B cell (primary cell): ENCODE measurements around the gene IL25. TPM values are rescaled to one million over a fixed set of nuclear protein-coding genes. Genes with fewer than 3 reads are reported as not detected.

Experiments
- ATAC-seq: fragments of 200-7000 bp; cut with Tn5 transposase; one replicate; pipeline ENCODE4 v1.10.0; 2021; ENCODE audit warnings: low read depth, mild to moderate bottlenecking, moderate number of reproducible peaks, moderate library complexity
- CTCF ChIA-PET: fragments of 350-600 bp; sonication (Branson Sonifier 250); formaldehyde crosslinking; loops from one replicate; lab custom pipeline; 2021; ENCODE audit warnings: antibody characterized with exemption, inconsistent platforms; lab: Charles Lee
- POLR2A ChIA-PET: fragments of 350-600 bp; sonication (Branson Sonifier 250); formaldehyde crosslinking; loops from one replicate; lab custom pipeline; 2021; ENCODE audit warnings: antibody characterized with exemption; lab: Charles Lee
- DNase-seq: peaks from one replicate; pipeline ENCODE4 v3.0.0; 2013
- H2AFZ ChIP-seq: 2 replicates; pipeline ENCODE4 v1.6.1; 2012; ENCODE audit warnings: mild to moderate bottlenecking, low read depth, low read length; ENCODE audit not compliant: insufficient read depth, poor library complexity, severe bottlenecking
- H3K27ac ChIP-seq, 2 donors: 1 replicate in 1 of 2; 2 replicates in 1 of 2; pipeline ENCODE4 v1.5.1; 2012 to 2013; ENCODE audit warnings: low read length in 2 of 2, mild to moderate bottlenecking in 2 of 2, moderate library complexity in 1 of 2
- H3K27me3 ChIP-seq, 4 experiments: fragments of 200-600 bp in 1 of 4; sonication (generic) in 1 of 4; replicated peaks in 1 of 4; 1 replicate in 2 of 4; 2 replicates in 2 of 4; pipeline versions ENCODE4 v1.6.1 to v1.7.0; 2013 to 2016; ENCODE audit warnings: low read length in 3 of 4, mild to moderate bottlenecking in 2 of 4, mixed read lengths in 1 of 4, moderate library complexity in 1 of 4; ENCODE audit not compliant: insufficient read depth in 4 of 4, control insufficient read depth in 3 of 4; ENCODE audit errors: control extremely low read depth in 1 of 4
- H3K36me3 ChIP-seq, 2 experiments: replicated peaks in 1 of 2; 1 replicate in 1 of 2; 2 replicates in 1 of 2; pipeline versions ENCODE4 v1.6.1 to v1.7.1; 2013; ENCODE audit warnings: low read length in 1 of 2; ENCODE audit not compliant: insufficient read depth in 2 of 2, control insufficient read depth in 1 of 2; ENCODE audit errors: control extremely low read depth in 1 of 2, extremely low read depth in 1 of 2
- H3K4me1 ChIP-seq, 2 donors: fragments of 200-600 bp in 1 of 2; sonication (generic) in 1 of 2; 1 replicate in 1 of 2; 2 replicates in 1 of 2; pipeline versions ENCODE4 v1.5.1 to v1.6.1; 2013 to 2017; ENCODE audit warnings: low read length in 2 of 2; ENCODE audit not compliant: control insufficient read depth in 2 of 2, insufficient read depth in 2 of 2
- H3K4me2 ChIP-seq: replicated peaks from 2 replicates; pipeline ENCODE3; 2012; ENCODE audit warnings: mild to moderate bottlenecking, low read depth, low read length; ENCODE audit not compliant: poor library complexity, severe bottlenecking
- H3K4me3 ChIP-seq, 5 experiments: fragments of 200-600 bp in 1 of 5; sonication (generic) in 1 of 5; 1 replicate in 3 of 5; 2 replicates in 2 of 5; pipeline versions ENCODE4 v1.5.1 to v1.7.0; 2011 to 2016; ENCODE audit warnings: low read length in 4 of 5, mild to moderate bottlenecking in 4 of 5, low read depth in 2 of 5, control low read depth in 1 of 5, moderate library complexity in 1 of 5; ENCODE audit not compliant: insufficient read depth in 1 of 5; ENCODE audit errors: control extremely low read depth in 1 of 5, extremely low read depth in 1 of 5
- H3K79me2 ChIP-seq: fragments of 200-600 bp; sonication (generic); one replicate; pipeline ENCODE4 v1.6.0; 2016; ENCODE audit warnings: low read length; ENCODE audit not compliant: control insufficient read depth, insufficient read depth
- H3K9ac ChIP-seq: fragments of 200-600 bp; sonication (generic); 2 replicates; pipeline ENCODE4 v1.6.1; 2017; ENCODE audit warnings: mild to moderate bottlenecking, low read length, moderate library complexity
- H3K9me3 ChIP-seq, 3 donors: one replicate each; pipeline versions ENCODE4 v1.6.1 to v1.7.1; 2013; ENCODE audit warnings: low read length in 2 of 3; ENCODE audit not compliant: control insufficient read depth in 2 of 3, insufficient read depth in 1 of 3; ENCODE audit errors: control extremely low read depth in 1 of 3
- H4K20me1 ChIP-seq: 2 replicates; pipeline ENCODE4 v1.6.0; 2012; ENCODE audit warnings: mild to moderate bottlenecking, low read length; ENCODE audit not compliant: insufficient read depth, control insufficient read depth, poor library complexity, severe bottlenecking
- H3K27ac Mint-ChIP-seq: one replicate; pipeline ENCODE4 v1.8.0; 2021; ENCODE audit warnings: mixed read lengths
- H3K27me3 Mint-ChIP-seq: one replicate; pipeline ENCODE4 v1.8.0; 2021; ENCODE audit warnings: mixed read lengths
- H3K4me1 Mint-ChIP-seq: one replicate; pipeline ENCODE4 v1.8.0; 2021; ENCODE audit warnings: mixed read lengths
- H3K4me3 Mint-ChIP-seq: one replicate; pipeline ENCODE4 v1.8.0; 2021; ENCODE audit warnings: mixed read lengths
- H3K9me3 Mint-ChIP-seq: one replicate; pipeline ENCODE4 v1.8.0; 2022; ENCODE audit warnings: mixed read lengths; ENCODE audit not compliant: insufficient read depth
- EZH2 ChIP-seq: IDR thresholded peaks from 2 replicates; pipeline ENCODE4 v1.6.1; 2012; ENCODE audit warnings: borderline replicate concordance, low read depth, mild to moderate bottlenecking, moderate library complexity, low read length; ENCODE audit not compliant: insufficient read depth, poor library complexity, severe bottlenecking
- WGBS: methylation state at CpG from one replicate; pipeline ENCODE4 v1.1.5; 2013; ENCODE audit warnings: missing lambda C conversion rate; ENCODE audit not compliant: insufficient coverage; 5-methylcytosine and 5-hydroxymethylcytosine counted together
- intact Hi-C: fragments of 100-400 bp; cut with micrococcal nuclease; formaldehyde crosslinking; loops from one replicate; pipeline ENCODE4 v1.10.0; 2022
- polyA plus RNA-seq: library from polyadenylated mRNA; depleted of rRNA; stranded (reverse); fragments of >200 nt; gene quantifications from 2 replicates; pipeline ENCODE4 v1.2.3, GENCODE V29; 2012
- total RNA-seq, 2 donors: library from RNA; stranded (reverse); fragments of 120-200 nt in 1 of 2; gene quantifications; 1 replicate in 1 of 2; 2 replicates in 1 of 2; pipeline versions ENCODE4 v1.2.3 to v1.2.4, GENCODE V29; 2013 to 2022
- TF ChIP-seq, protein P1 (sequence below): fragments of 200-600 bp; IDR thresholded peaks from one replicate; pipeline ENCODE4 v1.8.0; 2022; ENCODE audit warnings: antibody characterized with exemption, mild to moderate bottlenecking

Gene IL25
- total and polyA plus RNA-seq, 2 donors (not counting 1 experiment from before 2014, with no cell fraction given): not detected

DNA sequence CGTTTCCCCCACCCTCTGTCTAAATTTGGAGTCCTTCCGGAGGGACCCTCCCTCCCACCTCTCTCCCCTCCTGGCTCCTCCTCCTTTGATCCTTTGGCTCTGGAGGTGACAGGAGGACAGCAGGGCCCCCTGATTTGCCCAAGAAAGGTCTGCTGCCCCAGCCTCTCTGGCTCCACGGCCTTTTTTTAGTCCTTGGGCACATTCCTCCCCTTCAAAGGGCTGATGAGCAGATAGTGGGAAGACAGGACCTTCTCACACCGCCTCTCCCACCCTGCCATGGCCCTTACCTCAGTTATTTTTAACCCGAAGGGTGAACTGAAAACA, 35.7 kb downstream of the IL25 start:
- intact Hi-C loops: no loop called here
- no peak overlapping the region for H3K9ac ChIP-seq
- H3K4me1 Mint-ChIP-seq: peaks cover 18% of the 10 kb centered on the region
- no peak for DNase-seq
- CTCF ChIA-PET: no interaction called here
- H3K27ac Mint-ChIP-seq: no peak overlapping the region
- H2AFZ ChIP-seq: no peak overlapping the region
- TF ChIP-seq EZH2: no peak
- TF ChIP-seq, protein P1, sequence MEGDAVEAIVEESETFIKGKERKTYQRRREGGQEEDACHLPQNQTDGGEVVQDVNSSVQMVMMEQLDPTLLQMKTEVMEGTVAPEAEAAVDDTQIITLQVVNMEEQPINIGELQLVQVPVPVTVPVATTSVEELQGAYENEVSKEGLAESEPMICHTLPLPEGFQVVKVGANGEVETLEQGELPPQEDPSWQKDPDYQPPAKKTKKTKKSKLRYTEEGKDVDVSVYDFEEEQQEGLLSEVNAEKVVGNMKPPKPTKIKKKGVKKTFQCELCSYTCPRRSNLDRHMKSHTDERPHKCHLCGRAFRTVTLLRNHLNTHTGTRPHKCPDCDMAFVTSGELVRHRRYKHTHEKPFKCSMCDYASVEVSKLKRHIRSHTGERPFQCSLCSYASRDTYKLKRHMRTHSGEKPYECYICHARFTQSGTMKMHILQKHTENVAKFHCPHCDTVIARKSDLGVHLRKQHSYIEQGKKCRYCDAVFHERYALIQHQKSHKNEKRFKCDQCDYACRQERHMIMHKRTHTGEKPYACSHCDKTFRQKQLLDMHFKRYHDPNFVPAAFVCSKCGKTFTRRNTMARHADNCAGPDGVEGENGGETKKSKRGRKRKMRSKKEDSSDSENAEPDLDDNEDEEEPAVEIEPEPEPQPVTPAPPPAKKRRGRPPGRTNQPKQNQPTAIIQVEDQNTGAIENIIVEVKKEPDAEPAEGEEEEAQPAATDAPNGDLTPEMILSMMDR: no peak
- POLR2A ChIA-PET: no interaction called here
- no peaks in the 10 kb centered on the region for H3K9me3 Mint-ChIP-seq
- H3K36me3 ChIP-seq: no peaks in the 10 kb centered on the region
- no peak for ATAC-seq
- no peak overlapping the region for H3K4me3 ChIP-seq
- H3K79me2 ChIP-seq: no peaks in the 10 kb centered on the region
- H4K20me1 ChIP-seq: no peaks in the 10 kb centered on the region
- H3K27ac ChIP-seq: no peak overlapping the region
- H3K27me3 Mint-ChIP-seq: peaks cover 74% of the 10 kb centered on the region
- H3K4me3 Mint-ChIP-seq: no peak overlapping the region
- H3K4me2 ChIP-seq: no peak overlapping the region
- WGBS: 79% methylated on average over 3 of the region's 5 CpGs
- H3K9me3 ChIP-seq: no peaks in the 10 kb centered on the region
- H3K27me3 ChIP-seq: peaks cover 0 to 40% (median 17%) of the 10 kb centered on the region in 4 experiments
- H3K4me1 ChIP-seq: peaks cover 4 to 12% of the 10 kb centered on the region in 2 donors

DNA sequence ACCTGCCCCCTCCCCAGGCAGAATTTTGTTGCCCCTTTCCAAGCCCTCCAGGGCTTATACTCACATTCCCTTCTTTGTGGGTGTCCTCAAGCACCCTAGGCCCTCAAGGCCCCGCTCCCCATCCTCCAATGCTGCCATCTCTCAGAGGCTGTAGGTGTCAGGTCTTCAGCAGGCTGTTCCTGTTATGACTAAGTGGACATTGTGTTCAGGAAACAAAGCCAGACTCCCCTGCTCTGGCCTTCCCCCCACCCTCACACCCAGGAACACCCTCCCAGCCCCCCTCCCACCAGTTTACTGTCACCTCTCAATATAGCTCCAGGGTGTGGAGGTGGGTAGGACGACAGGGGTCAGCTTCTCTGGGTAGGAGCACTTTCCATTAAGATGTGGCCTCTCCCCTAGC, 36.9 kb downstream of the IL25 start:
- Mint-ChIP-seq H3K4me3 (no peak overlapping the region), H3K27ac (no peak overlapping the region), H3K4me1 (peaks cover 18% of the 10 kb centered on the region), H3K27me3 (peaks cover 73% of the 10 kb centered on the region), H3K9me3 (no peaks in the 10 kb centered on the region)
- no peak overlapping the region for H3K27ac ChIP-seq
- no CpG with 5 or more reads among the region's 2 CpGs for WGBS
- H3K4me1 ChIP-seq: peaks cover 4 to 12% of the 10 kb centered on the region in 2 donors
- no peak overlapping the region for H3K9ac ChIP-seq
- H3K36me3 ChIP-seq: no peaks in the 10 kb centered on the region
- ChIA-PET POLR2A (no interaction called here), CTCF (interaction anchor here (1.3 kb wide), 1 partner anchor 29 kb away, joined by 3 read pairs; no protein-coding TSS in a partner anchor)
- H3K4me2 ChIP-seq: no peak overlapping the region
- ATAC-seq (no peak), DNase-seq (no peak)
- H3K4me3 ChIP-seq: no peak overlapping the region
- no peak overlapping the region for H2AFZ ChIP-seq
- peaks cover 0 to 34% (median 15%) of the 10 kb centered on the region in 4 experiments for H3K27me3 ChIP-seq
- TF ChIP-seq EZH2: no peak
- no peaks in the 10 kb centered on the region for H3K9me3 ChIP-seq
- intact Hi-C loops: no loop called here
- H3K79me2 ChIP-seq: no peaks in the 10 kb centered on the region
- H4K20me1 ChIP-seq: no peaks in the 10 kb centered on the region
